CMK (cell line): ENCODE results near the gene ARID3B.
A peak's percentile ranks its signal among the peaks of the same experiment; 100 is the strongest.

Experiments
- DNase-seq: peaks from one replicate; pipeline ENCODE4 v3.0.0-alpha.2; 2010; ENCODE audit warnings: low read depth

The ARID3B gene

DNA sequence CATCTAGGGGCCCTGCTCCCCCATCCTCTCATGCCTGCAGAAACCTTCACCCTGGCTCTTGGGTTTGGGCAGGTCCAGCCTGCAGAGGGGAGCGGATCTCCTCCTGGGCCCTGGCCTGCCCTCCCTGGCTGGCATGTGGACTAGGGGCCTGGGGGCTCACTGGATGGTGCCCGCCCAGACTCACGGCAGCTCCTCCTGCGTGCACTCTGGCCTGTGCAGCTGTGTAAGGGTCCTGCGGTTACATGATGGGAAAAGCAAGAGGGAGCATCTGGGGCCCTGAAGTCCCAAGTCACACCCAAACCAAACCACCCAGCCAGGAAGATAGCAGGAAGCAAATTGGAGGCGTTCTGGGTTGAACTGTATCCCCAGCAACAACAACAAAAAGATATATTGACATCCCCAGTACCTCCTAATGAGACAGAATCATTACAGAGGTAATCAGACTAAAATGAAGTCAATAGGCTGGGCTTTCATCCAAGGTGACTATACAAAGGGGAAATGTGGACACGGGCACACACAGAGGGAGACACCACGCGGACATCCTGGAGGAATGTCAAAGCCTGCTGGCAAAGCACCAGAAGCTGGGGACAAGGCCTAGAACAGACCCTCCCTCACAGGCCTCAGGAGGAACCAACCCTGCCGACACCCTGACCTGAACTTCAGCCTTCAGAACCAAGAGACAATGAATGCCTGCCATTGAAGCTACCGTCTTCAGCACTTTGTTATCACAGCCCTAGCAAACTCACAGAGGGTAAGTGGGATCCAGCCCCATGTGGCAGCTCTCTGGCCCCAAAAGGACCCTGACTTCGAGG is 64.2 kb downstream of the ARID3B start:
- no peak for DNase-seq

DNA sequence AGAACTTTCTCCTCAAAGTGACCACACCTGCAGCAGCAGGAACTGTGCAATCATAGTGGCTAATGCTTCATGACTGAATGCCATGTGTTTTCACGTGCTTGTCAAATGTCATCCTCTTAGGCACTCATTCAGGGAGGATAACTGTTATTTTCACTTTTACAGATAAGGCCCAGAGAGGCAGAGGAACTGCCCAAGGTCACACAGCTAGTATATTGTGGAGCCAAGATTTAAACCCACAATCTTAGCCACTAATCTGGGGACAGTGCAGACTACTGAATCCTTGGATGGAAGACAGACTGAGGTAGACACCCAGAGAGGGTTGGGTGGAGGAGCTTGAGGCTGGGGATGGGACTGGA is 64.8 kb downstream of the ARID3B start:
- DNase-seq: no peak

DNA sequence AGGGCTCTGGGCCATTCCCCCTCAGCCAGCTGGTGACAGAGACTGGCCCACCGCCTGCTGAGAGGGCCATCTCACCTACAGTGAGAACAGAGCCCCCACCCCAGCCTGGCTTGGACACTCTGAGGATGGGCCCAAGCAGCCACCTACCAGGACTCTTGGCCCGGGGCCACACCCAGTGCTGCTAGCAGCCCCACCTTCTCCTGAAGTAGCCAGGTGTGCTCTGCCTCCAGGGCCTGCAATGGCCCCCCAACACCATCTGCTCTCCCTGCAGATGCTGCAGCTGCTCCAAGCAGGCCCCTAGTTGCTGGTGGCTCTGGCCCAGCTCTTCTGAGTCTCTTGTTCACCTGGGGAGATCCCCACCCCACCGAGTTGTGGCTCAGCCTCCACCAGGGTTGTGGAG is 67.8 kb downstream of the ARID3B start:
- DNase-seq: no peak

DNA sequence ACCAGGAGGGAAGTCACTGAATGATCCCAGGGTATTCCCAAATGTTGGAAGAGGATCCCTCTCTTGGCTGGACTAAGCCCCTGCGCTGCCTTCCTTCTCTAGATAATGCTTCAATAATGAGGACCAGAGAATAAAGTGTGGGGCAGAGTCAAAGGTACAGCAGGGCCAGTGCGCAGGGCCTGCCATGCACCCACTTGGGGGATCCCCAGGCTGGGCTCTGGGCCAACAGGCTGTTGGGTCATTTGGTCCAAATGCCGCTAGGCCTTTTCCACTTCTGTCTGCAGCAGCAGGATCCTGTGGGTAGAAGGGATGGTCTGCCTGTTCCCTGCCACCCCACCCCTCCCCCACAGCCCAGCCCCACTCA is 68.9 kb downstream of the ARID3B start:
- DNase-seq: no peak

DNA sequence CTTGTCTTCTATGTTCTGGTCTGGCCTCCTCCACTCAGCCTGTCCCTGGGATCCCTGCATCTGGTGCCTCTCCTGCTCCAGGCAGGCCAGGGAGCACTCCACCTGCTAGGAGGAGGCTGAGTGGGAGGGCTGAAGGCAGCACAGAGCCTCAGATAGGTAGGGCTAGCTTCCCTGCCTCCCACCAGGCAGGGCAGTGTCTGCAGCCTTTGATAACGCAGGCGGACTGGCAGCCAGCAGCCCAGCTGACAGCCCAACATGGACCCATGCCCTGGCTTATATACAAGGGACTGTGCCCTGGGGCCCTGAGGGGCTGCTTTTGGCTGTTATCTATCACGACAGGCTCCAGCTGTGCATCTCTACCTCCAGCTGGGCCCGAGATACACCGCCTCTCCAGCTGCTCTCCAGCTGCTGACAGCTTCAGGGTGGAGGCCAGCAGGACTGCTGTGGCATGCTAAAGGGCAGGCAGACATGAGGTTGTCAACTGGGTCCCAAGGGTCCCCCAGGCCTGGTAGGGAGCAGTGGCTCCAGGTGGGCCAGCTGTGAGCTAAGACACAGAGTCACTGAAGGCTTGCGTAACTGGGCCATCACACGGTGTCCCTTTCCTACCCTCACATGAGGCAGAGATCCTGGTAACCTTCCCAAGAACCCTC is 69.4 kb downstream of the ARID3B start:
- DNase-seq: peak; percentile 99

DNA sequence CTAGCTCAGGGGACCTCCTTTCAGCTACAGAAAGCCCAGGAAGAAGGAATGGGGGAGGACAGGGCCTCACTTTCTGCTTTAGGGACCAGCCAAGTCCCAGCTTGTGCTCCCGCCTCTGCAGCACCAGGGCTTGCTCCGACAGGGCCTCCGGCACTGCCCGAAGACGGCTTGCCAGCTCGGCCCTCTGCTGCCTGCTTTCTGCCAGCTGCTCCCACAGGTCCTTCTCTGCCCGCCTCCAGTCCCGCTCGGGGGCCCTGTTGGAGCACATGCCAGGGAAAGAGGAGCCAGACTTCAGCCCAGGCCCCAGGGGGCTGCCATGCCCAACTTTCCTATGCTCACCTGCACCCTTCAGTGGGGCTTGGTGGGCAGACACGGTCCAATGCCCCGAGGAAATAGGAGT is 70.3 kb downstream of the ARID3B start:
- no peak for DNase-seq

DNA sequence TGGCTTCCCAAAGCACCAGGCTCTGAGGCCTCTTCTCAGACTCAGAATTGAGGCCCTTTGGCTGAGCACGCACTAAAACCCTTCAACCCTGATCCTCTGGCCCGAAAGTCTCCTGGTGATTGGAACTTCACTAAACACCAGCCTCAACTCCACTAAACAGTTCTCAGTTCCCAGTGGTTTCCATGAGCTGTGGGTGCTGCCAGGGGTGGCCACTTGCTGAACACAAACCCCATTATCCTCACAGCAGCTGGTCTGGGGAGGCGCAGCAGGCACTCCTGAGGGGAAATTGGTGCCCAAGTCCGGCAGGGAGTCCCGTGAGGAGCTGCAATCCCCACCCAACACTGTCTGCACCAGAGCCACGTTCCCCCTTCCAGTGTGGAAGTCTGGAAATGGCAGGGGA is 70.8 kb downstream of the ARID3B start:
- DNase-seq: no peak

DNA sequence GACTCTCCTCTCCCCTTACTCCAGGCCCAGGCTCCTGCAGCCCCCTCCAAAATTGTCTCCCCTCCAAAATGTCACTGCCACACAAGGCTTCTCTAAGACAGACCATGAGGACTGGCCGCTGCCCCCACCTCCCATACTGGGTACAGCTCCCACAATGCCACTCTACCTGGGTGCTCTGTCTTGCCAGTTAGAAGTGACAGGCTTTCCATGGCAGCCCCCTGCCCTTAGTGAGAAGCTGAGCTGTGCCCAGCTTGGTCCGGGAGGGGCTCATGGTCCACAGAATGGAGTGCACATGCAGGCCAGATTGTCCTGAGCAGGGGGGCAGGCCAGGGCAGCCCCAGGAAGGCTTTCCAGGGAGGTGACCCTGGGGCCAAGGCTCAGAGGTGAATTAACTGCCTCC is 71.7 kb downstream of the ARID3B start:
- DNase-seq: no peak

DNA sequence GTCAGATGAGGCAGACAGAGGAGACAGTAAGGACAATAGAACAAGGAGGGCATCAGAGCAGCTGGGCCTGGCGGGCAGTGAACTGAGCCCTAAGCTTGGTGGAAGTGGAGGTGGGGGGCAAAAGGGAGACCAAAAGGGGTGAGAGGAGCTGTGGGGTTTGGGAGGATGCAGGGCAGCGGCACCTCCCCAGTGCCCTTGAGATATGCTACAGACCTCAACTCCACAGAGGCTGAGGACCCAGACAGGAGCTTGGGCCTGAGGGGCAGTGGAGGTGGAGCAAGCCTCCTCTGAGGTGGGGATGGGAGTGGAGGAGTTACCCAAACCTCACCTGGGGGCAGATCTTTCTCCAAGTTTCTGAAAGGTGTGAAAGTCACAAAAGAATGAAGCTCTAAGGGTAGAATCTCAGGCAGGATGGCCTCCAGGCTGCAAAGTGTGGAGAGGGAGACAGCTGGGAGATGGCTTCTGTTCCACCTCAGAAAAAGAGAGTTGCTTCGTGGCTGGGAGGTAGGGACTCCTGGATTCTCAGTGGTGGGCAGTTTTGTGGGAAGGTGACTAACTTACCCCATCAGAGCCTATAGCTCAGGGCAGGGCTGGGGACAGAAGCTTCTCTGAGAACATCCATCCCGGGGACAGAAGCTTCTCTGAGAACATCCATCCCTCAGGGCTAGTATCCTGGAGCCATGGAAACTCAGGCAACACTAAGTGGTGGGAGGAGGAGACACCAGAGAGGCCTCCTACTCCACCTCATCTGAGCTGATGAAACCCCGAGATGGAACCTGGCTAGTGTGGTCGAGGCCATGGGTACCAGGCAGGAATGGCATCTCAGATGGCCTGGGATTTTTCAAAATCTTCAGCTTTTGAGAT is 72.3 kb downstream of the ARID3B start:
- no peak for DNase-seq

DNA sequence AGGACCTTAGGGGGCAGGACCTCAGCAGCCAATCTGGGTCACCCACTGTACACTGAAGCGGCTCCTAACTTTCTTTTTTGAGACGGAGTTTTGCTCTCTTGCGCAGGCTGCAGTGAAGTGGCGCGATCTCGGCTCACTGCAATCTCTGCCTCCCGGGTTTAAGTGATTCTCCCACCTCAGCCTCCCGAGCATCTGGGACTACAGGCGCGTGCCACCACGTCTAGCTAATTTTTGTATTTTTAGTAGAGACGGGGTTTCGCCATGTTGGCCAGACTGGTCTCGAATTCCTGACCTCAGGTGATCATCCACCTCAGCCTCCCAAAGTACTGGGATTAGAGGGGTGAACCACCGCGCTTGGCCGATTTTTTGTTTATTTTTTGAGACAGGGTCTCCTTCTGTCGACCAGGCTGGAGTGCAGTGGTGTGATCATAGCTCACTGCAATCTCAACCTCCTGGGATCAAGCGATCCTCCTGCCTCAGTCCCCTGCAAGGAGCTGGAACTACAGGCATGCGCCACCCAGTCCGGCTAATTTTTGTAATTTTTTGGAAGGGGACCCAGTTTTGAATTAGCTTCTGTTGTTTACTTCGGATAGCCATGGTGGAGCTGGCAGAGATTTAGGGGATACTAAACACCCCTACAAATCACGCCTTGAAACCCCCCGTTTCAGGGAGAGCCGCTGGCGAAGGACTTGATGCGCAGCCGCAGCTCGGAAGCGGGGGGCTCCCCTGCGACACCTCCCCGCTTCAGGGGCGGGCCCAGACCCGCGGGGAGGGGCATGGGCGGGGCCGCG is 73.1 kb downstream of the ARID3B start:
- DNase-seq: no peak

DNA sequence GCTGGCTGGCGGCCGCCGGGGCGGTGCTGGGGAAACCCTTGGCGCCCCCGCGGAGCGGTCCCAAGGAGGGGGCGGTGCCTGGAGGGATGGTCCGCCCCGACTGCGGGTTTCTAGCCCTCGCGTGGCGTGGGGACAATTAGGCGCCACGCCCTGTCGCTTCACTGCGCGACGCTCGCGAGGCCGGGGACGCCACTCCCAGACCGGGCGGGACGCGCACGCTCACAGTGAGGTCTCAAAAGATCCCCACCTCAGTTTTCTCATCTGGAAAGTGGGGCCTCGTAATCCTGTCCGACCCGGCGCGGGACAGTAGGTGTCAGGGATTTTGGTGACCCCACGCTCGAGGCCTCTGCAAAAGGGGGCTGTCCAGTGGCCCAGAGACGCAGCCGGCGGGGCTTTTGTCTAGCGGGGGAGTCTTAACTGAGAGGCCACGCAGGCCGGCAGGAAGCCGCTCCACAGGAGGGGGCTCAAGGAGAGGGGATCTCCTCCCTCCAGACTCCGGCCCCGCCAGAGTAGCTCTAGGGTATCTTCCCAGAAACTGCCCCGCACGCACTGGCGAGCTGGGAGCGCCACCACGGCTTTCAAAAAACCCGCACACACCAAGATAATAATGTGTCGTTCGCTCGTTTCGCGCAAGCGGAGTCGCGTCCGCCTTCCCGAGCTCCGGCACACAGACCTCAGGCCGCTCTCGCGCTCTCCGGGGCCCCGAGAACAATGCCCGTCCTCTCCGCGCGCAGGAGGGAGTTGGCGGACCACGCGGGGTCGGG is 73.9 kb downstream of the ARID3B start:
- peak; percentile 73 for DNase-seq

DNA sequence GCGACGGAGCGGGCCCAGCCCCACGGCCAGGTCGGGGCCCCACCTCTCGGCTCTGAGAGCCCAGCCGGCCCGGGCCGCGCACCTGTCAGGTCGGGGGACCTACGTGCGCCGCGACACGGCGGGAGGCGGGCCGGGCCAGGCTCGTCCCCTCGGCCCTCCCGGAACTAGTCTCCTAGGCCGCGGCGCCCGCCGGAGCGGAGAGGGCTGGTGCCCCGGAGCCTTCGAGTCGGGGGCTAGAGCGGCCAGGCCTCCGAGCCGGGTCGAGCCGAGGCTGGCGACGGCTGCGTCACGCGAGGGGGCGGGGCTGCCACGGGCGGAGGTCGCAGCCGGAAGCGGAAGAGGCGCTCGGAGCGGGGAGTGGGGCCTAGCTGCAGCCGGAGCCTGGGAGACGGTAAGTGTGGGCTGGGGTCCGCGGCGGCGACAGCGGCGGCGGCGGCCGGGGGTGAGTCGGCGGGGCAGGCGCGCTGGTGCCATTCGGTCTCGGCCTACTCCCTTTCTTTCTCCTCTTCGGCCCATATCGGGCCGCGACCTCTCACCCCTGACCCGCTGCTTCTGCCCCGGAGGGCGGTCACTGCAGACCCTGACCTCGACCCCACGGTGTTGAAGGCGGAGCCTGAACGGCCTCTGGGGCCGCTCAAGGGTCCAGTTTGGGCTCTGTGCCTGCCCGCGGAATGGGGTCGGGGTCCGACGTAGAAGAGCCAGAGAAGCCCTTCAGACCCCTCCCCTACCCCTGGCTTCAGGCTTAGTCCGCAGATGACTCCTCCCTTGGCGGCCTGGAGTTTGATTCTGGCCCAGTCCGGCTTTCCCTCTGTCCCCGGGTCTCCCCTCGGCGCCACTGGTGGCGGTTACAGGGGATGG is 74.7 kb downstream of the ARID3B start, which contains the start of gene CLK3:
TSS of gene CLK3 (plus strand) at position 329 of the 858 bp plus-strand sequence. CDS start 3,361 bp downstream, outside the sequence.
- peak; percentile 88 for DNase-seq

DNA sequence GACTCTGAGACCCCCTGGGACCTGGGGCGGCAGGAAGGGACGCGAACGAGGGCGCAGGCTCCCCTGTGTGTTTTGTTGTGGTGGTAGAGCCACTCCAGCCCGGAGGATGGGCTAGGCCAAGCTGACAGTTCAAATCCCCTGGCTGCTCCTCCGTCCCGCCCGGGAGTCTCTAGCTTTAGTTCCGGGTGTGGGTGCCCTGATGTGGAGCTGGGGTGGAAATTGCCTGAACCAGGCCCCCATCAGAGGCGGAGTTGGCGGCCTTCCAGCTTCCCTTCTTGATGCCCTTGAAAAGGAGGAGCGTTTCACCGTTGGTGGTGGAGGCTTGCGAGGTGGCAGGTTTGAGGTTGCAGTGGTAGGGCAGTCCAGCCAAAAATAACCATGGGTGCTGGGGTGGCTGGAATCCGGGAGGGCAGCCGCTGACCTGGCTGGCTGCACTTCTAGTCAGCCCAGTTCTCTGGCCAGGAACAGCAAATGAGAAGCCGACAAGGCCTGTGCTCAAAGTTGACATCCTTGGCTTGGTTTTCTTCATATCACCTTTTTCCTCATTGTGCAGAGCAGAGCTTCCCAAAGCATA is 75.4 kb downstream of the ARID3B start:
- peak; percentile 60 for DNase-seq

DNA sequence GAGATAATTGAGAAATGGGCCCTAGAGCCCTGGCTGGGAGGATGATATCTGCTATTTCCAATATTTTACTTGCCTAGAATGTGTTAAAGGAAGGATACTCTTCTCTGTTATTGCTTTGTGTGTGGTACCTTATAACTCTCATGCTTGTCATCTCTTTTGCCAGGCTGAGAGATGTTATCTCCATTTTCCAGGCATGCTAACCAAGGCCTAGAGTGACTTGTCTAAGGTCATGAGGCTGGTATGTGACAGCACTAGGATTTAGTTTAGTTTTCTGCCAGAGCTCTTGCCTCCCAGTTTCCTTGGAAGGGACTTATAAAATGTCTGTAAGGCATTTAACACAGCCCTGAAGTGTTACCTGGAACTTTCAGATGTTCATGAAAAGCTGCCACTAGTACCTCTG is 76.0 kb downstream of the ARID3B start:
- DNase-seq: no peak

DNA sequence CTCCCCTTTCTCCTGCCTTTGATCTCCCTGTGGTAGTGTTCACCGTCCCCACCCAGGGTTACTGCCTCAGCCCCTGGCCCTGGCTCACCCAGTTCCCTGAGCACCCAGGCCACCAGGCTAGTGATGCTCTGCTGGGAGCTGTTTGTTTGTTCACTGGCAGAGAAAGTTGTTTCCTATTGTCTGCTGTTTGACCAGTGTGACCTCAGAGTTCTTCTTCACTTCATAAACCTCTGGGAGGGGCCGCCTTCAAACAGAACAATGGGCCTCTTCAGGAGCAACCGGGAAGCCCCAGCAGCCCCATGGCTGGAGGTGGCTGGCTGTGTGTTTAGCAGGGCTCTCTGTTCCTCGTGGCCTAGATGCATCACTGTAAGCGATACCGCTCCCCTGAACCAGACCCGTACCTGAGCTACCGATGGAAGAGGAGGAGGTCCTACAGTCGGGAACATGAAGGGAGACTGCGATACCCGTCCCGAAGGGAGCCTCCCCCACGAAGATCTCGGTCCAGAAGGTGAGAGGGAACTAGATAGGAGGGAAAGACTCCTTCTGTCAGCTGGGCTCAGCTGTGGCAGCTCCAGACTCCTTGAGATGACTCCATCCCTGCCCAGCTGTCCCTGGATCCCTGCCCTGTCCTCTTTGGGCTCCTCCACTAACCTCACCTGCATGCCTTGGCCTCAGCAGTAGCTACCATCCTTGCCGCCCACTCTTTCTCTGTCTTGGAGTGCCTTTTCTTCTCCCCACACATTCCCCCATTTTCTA is 78.0 kb downstream of the ARID3B start:
- no peak for DNase-seq

DNA sequence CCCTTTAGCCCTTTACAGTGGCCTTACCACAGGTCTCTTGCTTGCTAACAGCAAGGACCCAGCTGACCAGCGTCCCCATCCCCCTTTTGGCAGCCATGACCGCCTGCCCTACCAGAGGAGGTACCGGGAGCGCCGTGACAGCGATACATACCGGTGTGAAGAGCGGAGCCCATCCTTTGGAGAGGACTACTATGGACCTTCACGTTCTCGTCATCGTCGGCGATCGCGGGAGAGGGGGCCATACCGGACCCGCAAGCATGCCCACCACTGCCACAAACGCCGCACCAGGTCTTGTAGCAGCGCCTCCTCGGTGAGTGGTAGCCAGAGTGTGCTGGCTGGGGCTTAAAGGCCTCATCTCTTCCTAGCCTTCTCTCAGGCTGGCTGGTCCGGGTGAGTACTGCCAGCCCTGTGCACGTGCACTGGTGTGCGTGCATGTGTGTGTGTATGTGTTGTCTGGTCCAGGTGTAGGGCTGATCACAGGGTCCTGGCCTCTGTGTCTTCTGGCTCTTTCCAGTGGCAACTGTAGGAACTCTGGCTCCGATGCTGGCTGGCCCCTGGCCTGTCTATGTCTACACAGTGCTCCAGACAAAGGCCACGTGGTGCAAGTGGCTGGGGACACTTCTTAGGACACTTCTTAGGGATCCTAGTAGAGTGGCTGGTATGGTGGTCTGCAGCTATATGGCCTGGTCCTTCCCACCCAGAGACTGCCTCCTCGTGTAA is 79.1 kb downstream of the ARID3B start:
- no peak for DNase-seq

DNA sequence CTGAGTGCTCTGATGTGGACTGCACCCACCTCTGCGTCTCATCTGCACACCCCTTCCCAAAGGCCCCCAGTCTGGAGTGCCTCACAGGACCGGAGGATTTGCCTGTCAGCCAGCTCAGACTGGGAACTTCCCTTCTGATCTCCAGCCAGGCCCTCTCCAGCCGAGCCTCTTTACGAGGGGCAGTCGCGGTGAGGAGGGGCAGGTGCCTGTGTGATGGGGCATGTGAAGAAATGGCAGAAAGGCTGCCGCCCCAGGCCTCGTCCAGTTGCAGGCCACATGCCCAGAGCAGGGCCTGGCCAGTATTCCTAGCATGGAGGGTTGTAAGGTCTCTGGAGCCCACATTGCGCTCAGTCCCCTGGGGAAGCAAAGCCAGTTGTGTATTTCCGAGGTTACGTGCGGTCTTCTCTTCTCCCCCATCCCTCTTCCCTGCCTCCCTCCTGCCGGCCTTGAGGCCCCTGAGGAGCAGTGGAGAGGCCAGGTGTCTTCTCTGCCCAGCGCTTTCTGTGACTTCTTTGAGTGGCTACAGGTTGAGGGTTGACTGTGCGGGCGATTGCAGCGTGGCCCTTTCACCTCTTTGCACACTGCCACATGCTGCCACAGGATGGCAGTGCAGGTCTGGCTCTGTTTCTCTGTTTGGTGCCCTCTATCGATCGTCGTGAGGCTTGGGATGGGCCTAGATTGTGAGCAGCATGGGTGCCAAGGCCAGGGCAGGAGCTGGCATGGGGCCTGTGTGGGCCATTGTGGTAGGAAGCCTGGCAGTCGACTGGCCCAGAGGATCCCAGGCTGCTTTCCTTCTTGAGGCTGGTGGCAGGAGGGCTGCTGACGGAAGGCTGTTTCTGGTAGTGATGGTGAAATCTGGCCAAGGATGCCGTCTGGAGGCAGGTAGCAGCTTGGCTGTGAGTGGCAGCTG is 79.9 kb downstream of the ARID3B start:
- DNase-seq: peak; percentile 44
